Stimulated activated CD4-positive, alpha-beta T cell treated with anti-CD3 and anti-CD28 coated beads, Interleukin-15, amount 100 ng/mL, for 24 hours (primary cell): ENCODE data around the gene CSF3.
A peak's percentile ranks its signal among the peaks of the same experiment; 100 is the strongest.

Experiments
- DNase-seq: peaks from one replicate; pipeline ENCODE4 v3.0.0-alpha.2; 2020

CSF3 gene

DNA sequence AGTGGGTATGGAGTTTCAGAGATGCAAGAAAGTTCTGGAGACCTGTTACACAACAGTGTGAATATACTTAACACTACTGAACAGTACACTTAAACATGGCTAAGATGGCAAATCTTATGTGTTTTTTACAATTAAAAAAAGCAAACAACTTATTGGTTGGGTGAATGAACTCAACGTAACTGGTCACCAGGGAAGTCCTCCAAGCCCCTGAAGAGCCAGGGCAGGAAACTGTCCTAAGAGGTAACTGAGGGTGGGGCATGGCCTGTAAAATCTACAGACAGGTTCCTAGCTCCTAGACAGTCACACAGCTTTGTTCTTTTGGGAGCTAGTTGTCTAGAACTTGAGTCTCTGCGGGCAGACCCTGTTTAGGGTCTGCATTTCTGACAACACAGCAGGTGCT lies 10.3 kb downstream of the CSF3 start:
- no peak for DNase-seq

DNA sequence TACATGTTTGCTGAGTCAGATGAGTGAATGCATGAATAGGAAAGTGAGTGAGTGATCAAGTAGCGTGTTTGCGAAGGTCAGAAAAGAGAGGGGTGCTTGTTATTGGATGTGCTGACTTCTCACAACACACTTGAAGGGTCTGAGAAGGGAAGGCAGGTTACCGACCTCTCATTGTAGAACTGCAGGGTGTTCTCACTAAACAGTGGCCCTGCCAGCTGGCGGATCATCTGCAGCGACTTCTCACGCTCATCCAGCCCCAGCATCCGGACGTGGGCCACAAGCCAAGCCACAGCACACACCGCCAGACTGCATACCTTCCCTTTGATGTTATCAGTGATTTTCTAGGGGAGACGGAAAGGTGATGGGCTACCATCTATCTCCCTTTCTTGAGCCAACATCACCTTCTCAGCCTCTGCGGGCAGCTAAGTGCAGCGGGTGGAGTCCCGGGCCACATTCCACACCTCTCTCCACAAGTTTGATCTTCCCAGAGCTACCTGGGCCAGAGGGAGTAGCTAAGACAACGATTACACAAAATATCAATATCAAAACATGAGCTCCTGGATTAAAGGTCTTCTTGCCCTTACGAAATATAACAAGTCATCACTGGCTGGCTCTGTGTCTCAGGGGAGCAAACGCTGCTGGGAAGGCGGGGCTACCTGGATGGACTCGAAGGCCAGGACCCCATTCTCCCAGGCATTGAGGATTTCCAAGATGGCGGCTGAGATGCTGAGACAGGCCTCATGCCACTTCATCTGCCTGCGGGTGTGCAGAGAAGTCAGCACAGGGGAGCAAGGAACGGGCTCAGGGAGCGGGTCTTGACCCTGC lies 11.0 kb downstream of the CSF3 start:
- peak; percentile 46 for DNase-seq

DNA sequence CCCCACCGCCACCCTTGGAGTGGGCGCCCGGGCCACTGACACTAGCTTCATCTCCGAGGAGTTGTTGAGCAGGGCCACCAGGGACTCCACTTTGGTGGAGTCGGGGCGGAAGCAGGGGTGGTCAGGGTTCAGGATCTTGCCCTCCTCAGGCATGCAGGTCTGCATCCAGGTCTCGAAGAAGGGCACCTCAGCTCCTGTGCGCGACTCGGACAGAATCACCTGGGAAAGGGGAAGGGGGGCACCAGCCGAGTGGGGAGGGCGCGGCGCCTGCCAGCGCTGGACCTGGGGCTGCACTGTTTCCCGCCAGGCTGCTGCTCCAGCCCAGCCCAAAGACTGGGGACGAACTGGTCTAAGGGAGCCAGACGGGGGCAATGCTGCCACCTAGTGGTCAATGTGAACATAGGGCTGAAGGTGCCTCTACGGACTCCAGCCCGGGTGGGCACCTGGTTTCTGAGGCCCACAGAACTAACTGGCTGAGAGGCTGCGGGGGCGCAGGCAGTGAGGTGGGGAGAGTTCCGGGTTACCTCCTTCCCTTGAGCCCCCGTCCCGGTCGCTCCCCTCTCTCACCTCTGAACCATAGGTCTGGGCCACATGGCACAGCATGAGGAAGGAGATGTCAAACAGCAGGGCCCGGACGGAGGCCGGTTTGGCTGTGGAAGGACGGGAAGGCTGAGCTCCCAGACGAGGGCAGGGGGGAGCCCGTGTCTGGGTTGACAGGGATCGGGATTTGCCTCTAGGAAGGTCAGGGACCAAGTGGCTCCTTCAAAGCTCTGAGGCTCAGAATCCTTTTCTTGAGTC lies 11.8 kb downstream of the CSF3 start:
- DNase-seq: peak; percentile 83

DNA sequence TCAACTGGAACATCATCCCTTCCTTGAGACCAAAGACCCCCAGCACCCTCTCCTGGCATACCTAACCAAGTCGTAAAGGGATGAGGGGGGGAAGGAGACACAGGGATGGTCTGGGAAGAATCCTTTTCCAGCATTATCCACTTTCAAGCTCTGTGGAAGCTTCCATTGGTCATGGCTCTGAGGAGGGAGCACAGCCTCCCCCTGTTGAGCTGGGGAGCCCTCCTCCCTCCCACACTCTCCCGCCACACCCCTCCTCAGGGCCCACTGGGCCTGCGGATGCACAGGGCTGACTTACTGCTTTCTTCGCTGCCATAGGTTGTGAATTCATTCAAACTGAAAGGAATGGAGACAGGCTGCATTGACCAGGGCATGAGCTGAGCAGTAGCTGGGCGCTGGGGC lies 12.4 kb downstream of the CSF3 start:
- DNase-seq: no peak

DNA sequence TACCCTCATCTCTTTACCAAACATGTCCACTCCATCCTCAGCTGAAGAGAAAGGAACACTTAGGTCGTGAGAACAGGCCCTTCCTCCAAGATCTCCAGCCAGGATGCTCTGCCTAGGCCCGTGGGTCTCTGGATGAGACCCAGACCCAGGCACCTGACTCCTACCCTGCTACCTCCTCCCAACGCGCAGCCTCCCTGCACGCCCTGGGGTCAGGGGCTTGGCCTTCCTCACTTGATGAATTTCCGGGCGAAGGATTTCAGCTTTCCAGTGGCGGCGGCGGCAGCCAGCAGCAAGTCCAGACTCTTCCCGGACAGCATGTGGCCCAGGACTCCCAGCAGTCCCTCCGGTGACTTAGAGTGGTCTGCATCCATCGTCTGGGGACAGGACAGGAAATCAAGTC lies 13.4 kb downstream of the CSF3 start:
- no peak for DNase-seq

DNA sequence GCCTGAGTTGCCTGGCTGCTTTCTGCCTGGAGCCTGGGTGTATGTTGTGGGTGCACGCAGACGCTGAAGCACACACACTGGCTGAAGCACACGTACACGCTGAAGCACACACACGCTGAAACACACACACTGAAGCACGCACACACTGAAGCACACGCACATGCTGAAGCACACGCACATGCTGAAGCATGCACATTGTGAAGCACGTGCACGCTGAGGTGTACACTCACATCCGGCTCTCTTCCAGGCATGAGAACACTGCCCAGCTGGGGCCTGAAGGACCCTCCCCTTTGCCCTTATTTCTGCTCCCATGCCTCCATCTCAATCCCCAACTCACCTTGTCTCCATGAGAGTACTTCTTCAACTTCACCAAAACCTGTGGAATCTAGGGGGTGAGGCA lies 16.5 kb downstream of the CSF3 start:
- DNase-seq: no peak

DNA sequence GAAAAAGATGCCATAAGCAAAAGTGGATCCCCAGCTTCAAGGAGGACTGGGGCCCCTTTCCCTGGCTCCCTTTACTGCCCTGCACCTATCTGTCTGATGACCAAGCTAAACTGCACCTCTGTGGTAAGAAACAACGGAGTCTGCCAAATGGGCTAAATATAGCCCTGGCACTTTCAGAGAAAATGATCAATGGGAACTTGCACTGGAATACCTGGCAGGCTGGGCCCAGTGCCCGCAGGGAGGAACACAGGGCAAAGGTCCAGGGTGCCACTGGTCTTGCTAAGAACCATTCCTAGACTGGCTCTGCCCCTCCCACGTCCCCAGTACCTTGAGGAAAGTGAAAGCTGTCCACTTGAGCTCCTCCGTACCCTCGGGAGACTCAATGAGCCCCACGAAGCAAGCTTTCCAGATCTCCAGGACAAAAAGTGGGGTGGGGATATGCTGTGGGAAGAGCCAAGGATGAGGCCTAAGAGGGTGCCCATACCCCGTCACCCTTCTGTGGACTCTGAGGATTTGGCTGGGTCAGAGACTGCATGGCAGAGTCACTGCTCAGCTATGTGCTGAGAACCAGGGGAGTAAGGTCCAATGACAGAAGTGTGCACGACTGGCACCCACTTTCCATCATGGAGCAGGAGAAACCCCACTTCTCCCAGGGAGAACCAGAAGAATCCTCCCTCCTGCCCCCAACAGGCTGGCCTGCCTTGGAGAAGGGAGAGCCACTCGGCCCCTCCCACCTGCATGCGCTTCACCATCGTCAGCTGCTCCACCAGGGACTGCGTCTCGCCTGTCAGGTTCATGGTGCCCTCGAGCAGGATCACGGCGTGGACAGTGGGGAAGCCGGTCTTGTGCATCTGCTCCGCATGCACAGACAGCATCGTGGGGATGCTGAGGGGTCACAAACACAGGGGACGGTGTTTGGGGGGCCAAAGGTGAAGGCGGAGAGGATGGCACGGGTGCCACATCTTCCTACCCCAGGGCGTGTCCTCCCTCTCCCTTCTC lies 17.4 kb downstream of the CSF3 start:
- DNase-seq: no peak

DNA sequence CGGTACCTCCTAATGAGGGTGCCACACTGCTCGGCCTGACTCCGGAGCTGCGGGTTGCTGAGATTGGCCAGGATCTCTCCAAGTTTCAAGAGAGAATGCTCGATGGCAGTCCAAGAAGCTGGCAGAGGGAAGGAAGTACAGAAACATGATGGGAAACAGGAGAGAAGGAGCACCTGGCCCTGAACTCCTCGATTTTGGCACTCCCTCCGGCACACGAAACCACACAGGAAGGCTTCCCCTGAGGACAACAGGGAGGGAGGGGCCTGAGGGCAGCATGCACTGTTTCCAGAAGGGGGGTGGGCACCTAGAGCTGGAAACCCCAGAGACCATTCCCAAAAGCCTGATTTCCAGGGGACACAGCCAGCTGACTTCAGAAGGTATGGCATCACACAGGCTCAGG lies 18.1 kb downstream of the CSF3 start:
- DNase-seq: no peak

DNA sequence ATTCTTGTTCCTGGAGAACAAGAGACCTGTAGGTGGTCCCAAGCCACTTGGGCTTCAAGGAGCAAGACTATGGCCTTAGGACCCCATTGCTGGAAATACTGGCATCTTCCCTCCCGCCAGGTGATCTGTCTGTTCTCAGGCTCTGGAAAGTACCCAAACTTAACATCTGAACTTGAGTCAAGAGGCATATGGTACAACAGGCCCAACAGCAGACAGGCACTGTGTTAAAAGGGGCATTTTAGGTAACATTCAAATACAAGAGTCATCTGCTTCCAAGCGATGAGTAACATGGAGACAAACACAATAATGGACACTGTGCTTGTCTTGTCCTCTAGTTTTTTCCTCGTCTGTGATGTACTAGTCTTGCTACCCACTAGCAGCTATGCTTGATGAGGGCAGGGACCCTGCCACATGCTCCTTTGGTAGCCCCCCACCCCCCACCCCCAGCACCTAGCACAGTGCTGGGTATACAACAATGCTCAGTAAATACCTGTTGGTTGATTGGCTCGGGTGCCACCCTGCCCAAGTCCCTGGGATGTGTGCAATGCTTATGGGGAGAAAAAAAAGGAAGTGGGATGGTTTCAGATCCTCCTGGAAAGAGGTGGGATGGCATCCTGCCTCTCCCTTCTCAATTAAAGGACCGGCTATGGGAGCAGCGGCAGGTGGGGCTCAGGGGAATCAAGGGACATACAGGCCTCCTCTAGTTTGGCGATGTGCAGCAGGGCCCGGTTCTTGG lies 19.4 kb downstream of the CSF3 start:
- DNase-seq: no peak

GRCh38 chr17:40035162-40035559 lies 19.9 kb downstream of the CSF3 start:
- DNase-seq: no peak

- DNase-seq: no peak
Measured at GRCh38 chr17:40038882-40039513, 23.8 kb downstream of the CSF3 start.

GRCh38 chr17:40041196-40041595 lies 26.0 kb downstream of the CSF3 start:
- DNase-seq: no peak

GRCh38 chr17:40056379-40057015 lies 41.3 kb downstream of the CSF3 start:
- DNase-seq: no peak

DNA sequence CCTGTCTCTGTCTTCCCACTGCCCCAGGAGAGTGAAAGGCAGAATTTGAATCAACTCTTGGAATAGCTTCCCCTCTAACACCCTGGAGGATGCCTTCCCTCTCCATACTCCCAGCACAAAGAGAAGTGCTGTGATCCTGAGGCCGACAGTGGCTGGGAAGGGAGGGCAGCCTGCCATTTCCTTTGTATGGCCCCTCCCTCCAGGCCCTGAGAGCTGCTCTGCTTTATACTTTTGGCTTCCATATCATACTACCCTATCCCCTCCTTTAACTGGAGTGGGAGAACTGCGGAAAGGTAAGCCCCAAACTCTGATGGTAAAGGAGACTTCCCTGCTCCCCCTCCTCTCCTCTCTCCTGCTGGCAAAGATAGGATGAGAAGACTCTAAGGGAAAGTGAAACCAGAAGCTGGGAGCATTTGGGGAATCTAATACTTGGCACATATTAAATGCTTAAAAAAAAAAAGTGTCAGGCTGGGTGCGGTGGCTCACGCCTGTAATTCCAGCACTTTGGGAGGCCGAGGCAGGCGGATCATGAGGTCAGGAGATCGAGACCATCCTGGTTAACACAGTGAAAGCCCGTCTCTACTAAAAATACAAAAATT lies 43.0 kb downstream of the CSF3 start:
- no peak for DNase-seq

GRCh38 chr17:40058865-40059264 lies 43.6 kb downstream of the CSF3 start:
- no peak for DNase-seq

GRCh38 chr17:40059729-40060475 lies 44.7 kb downstream of the CSF3 start:
- DNase-seq: no peak

GRCh38 chr17:40060887-40061608 lies 45.8 kb downstream of the CSF3 start:
- DNase-seq: no peak

GRCh38 chr17:40061609-40062038 lies 46.4 kb downstream of the CSF3 start:
- DNase-seq: no peak
